ENCODE results near the gene CD5L.
A peak's percentile ranks its signal among the peaks of the same experiment; 100 is the strongest.

Gene CD5L

GRCh38 chr1:157841708-157842107, at the start of gene CD5L:
Gene CD5L, minus strand, starts transcription at chr1:157841808. Its CDS starts 107 bp downstream, at chr1:157841701.
- no peak for DNase-seq

- DNase-seq = no peak
These were observed 41.0 kb upstream of the CD5L start for GRCh38 chr1:157882580-157882979.

GRCh38 chr1:157880621-157881020, 39.0 kb upstream of the CD5L start:
- no peak for DNase-seq

GRCh38 chr1:157878059-157878458, 36.5 kb upstream of the CD5L start:
- DNase-seq = no peak

GRCh38 chr1:157870490-157870889, 28.9 kb upstream of the CD5L start:
- DNase-seq = no peak

GRCh38 chr1:157868654-157869053, 27.0 kb upstream of the CD5L start:
- DNase-seq = no peak

- no peak for DNase-seq
These were observed 20.8 kb upstream of the CD5L start for GRCh38 chr1:157862114-157863070.

GRCh38 chr1:157856538-157856937, 14.9 kb upstream of the CD5L start:
- no peak for DNase-seq

- DNase-seq = no peak
These were observed 10.9 kb upstream of the CD5L start for GRCh38 chr1:157852476-157852875.

GRCh38 chr1:157849229-157849875, 7.7 kb upstream of the CD5L start:
- no peak for DNase-seq

GRCh38 chr1:157844089-157844830, 2.7 kb upstream of the CD5L start:
- DNase-seq = no peak

- DNase-seq = no peak
These were observed 1.3 kb upstream of the CD5L start for GRCh38 chr1:157842939-157843338.

GRCh38 chr1:157838966-157839365, 2.6 kb downstream of the CD5L start:
- no peak for DNase-seq

GRCh38 chr1:157834430-157834829, 7.2 kb downstream of the CD5L start:
- no peak for DNase-seq

GRCh38 chr1:157833145-157833544, 8.5 kb downstream of the CD5L start:
- DNase-seq = no peak

- no peak for DNase-seq
These were observed 9.5 kb downstream of the CD5L start for GRCh38 chr1:157831968-157832626.

GRCh38 chr1:157830887-157831286, 10.7 kb downstream of the CD5L start:
- no peak for DNase-seq

- no peak for DNase-seq
These were observed 11.9 kb downstream of the CD5L start for GRCh38 chr1:157829711-157830110.

GRCh38 chr1:157829210-157829609, 12.4 kb downstream of the CD5L start:
- no peak for DNase-seq

- no peak for DNase-seq
These were observed 21.3 kb downstream of the CD5L start for GRCh38 chr1:157820299-157820698.

GRCh38 chr1:157819896-157820295, 21.7 kb downstream of the CD5L start, which contains the start of gene FCRL1:
Gene FCRL1, minus strand, starts transcription at chr1:157820120. Its CDS starts 83 bp downstream, at chr1:157820037.
- peak; percentile 5 for DNase-seq

GRCh38 chr1:157819215-157819614, 22.4 kb downstream of the CD5L start:
- no peak for DNase-seq

- DNase-seq = no peak
These were observed 28.3 kb downstream of the CD5L start for GRCh38 chr1:157813269-157813668.

Data from CD4-positive, alpha-beta T cell treated with Interferon gamma for 1 hour (primary cell).